Left colon (tissue), 2 donors: ENCODE results near the gene RASGRP3. TPM values are rescaled to one million over a fixed set of nuclear protein-coding genes. Genes with fewer than 3 reads are reported as not detected.
A peak's percentile ranks its signal among the peaks of the same experiment; 100 is the strongest.
"Not testable (repeated sequence)": the region's sequence is repeated elsewhere in the genome, so short reads cannot be mapped to it uniquely, and the experiment has no call there.

ENCODE experiments used
- ATAC-seq: fragments of 200-7000 bp; cut with Tn5 transposase; one replicate; pipeline ENCODE4 v1.9.1; 2020; ENCODE audit warnings: mild to moderate bottlenecking, moderate library complexity
- DNase-seq, 2 donors: peaks; one replicate each; pipeline ENCODE4 v3.0.0-alpha.2; 2020
- intact Hi-C, 2 donors: fragments of 100-400 bp; cut with DNase I in 1 of 2; cut with micrococcal nuclease in 1 of 2; formaldehyde crosslinking; loops; one replicate each; pipeline versions ENCODE4 v1.11.2 to v1.14.0; 2022; cut with DNase I, micrococcal nuclease
- long read RNA-seq: library from polyadenylated mRNA; unstranded; transcript quantifications from one replicate; pipeline ENCODE4 v2.0.0, GENCODE V29; 2021
- total RNA-seq, 2 donors: library from RNA; stranded (reverse); fragmentation: NEBNext Ultra II Directional; extraction: Animal tissue kit (Norgen Biotek cat#: 25700); gene quantifications; one replicate each; pipeline ENCODE4 v1.2.1, GENCODE V29; 2021
- donor health status: DM: no; HTN: no; CAD: no.
- donor health status: DM: yes; HTN: yes; CAD: no.

RASGRP3 gene, protein sequence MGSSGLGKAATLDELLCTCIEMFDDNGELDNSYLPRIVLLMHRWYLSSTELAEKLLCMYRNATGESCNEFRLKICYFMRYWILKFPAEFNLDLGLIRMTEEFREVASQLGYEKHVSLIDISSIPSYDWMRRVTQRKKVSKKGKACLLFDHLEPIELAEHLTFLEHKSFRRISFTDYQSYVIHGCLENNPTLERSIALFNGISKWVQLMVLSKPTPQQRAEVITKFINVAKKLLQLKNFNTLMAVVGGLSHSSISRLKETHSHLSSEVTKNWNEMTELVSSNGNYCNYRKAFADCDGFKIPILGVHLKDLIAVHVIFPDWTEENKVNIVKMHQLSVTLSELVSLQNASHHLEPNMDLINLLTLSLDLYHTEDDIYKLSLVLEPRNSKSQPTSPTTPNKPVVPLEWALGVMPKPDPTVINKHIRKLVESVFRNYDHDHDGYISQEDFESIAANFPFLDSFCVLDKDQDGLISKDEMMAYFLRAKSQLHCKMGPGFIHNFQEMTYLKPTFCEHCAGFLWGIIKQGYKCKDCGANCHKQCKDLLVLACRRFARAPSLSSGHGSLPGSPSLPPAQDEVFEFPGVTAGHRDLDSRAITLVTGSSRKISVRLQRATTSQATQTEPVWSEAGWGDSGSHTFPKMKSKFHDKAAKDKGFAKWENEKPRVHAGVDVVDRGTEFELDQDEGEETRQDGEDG
- total RNA-seq: 1 to 10 TPM; 2.8 to 5.1 TPM
- long read RNA-seq, partial matches to known transcripts: 0 of 1 reads
- long read RNA-seq, other reads (novel, unspliced or antisense): 1 of 1 reads

DNA sequence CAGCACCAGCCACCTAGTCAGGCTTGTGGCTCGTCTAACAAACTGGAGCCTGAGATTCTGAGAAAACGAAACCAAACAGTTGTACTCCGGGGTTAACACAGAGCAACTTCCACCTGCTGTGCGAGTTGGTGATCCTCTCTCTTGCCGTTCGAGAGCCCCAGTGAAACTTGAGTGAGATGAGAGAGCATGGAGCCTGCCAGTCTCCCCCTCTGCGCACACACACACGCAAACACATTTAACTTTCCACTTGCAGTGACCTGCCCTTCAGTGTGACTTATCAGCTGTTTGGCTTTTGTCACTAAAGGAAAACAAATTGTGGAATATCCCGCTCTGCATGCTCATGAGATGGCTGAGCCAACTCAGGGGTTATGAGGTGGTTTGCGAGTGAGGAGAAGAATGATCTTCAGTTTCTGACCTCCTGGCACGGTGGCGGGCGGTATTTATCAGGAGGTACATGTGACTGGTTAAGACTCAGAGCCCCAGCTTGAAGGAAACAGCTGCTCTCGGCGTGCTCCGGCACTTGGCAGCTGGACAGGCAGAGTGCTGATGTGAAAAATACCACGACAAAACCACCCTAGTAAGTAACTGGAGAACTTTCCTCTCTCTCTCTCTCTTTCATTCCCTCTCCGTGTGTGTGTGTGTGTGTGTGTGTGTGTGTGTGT is at the start of gene RASGRP3:
Gene RASGRP3, plus strand, starts transcription at position 519 of the 662 bp plus-strand sequence. CDS start 38,488 bp downstream, outside the sequence.
- peak; percentile 75 to 82 for DNase-seq
- intact Hi-C loops: loop anchor here in 1 of 2 donors (10.0 kb wide), 1 partner anchor 99 kb away; no protein-coding TSS in a partner anchor
- peak; percentile 74 for ATAC-seq

DNA sequence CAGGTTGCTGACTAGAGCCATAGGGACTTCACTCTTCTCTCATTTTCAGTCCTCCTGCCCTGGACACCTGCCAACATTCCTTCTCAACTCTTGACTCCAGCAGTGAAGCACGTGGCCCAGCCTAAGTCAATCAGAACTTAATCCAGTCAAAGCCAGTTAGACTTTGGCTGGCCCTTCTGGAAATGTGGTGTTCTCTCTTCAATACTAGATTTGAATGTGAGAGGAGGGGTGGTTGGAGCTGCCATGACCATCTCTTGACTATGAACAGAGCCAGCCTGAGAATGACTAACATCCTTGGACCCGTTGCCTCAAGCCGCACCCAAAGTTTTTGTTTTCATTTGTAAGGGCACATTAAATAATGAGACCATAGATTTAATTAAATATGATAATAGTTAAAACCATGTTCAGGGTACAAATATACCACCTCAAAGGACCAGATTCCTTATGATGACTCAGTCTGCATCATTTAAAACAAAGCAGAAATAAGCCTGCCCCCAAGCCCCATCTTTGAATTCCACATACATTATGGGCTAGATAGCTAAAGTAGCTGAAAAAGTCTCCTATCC is 49.7 kb upstream of the RASGRP3 start:
- intact Hi-C loops: no loop called here
- DNase-seq (no peak), ATAC-seq (no peak)

DNA sequence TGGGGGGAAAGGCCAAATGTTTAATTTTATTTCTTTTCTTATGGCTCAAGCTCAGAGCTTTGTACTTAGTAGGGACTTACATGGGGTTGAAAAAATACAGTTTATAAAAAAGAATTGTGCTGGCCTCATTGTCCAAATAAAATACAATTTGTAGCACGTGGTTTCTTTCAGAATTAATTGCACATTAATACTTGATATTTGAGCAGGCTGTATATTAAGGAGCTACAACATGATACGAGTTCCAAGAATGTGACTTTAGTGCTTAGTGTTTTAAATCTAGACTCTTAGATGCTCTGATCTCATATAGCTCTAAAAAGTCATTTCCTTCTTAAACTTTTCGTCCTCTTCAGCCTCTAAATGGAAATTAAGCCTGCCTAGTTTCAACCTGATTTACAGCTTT is 46.4 kb upstream of the RASGRP3 start:
- no peak for DNase-seq
- intact Hi-C loops: no loop called here
- no peak for ATAC-seq

DNA sequence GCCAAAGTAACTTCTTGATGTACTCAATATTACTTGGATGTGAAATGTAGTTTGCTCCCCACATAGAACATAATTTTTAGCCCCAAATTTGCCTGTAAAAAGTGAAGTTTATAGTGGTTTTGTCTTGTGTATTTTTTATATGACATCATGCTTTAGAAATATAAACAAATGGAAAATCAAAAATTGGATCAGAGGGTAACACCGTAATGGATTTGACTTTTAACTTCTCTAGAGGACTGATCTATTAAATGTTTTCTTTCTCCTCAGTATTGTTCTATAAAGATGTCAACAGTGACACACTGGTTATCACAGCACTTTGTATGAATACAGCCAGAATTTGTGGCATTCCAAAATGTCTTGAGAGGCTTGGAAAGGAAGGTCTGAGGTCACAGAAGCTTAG is 45.6 kb upstream of the RASGRP3 start:
- intact Hi-C loops: no loop called here
- no peak for DNase-seq
- no peak for ATAC-seq

DNA sequence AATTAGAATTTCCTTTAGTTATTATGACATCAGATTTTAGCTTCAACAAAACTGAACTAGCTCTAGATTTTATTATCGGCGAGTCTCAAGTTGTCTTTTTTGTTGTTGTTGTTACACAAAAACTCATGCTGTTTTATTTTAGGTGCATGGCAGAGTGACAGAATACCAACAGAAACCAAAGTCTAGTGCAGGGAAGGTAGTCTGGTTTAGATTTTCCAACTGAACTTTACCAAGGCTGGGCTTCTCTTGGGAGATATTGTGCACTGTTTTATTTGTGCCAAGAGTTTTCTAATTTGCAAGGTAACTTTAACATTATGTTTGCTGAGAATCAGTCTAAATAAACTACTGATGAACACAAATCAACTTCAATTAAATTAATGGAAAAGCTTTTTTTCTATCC is 43.6 kb upstream of the RASGRP3 start:
- no peak for ATAC-seq
- DNase-seq: no peak
- intact Hi-C loops: no loop called here

DNA sequence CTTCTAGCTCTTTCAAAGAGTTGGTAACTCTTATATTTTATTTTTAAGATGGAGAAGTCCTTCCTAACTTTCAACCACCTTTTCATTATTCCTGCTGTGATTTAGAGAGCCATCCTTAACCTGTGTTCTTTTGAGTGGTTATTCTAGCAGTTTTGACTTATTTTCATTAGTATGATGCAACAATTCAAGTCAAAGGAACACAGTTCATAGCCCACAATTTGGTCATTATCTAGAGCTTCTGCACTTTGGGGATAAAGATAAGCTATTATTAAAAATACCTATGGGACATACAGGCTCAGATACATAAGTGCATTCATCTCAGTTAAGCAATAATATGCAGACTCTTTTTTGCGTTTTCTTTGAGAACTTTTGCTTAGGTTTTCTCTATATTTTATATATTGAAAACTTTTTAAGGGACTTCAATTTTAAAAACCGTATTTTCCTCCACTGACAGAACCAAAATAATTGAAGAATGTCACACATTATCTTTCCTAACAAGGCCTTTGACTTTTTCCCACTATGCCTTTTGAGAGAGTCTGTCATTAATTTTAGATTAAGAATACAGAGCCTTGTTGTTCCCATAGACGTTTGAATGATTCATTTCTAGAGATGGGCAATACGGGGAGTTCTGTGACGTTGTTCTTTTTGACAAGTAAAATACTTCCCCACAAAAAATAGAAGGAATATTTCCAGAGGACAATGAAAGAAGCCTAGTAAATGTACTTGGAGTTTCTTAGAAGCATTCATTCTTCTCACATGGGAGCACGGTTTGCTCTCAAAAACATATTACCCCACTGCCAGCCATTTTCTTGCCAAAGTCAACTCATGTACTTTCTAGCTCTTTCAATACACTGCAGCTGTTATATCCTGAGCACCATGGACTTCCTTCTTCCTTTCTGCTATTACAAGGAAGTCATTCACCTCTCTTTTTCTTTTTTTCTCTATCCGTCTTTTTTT is 42.9 kb upstream of the RASGRP3 start:
- intact Hi-C loops: no loop called here
- ATAC-seq (no peak), DNase-seq (no peak)

DNA sequence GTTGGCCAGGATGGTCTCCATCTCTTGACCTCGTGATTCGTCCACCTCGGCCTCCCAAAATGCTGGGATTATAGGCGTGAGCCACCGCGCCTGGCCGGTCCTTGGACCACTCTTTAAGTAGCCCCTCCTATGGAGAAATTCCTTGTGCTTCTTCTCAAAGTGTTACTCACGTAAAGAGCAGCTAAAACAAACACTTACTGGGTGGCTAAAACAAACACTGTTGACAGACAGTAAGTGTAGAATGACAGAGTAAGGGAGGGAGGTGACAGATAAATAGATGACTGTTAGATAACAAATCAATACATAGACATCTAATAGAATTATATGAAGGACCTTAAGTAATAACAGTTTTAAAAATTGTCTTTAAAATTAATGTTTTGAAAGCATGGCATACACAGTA is 40.9 kb upstream of the RASGRP3 start:
- intact Hi-C loops: no loop called here
- ATAC-seq (no peak), DNase-seq (no peak)

DNA sequence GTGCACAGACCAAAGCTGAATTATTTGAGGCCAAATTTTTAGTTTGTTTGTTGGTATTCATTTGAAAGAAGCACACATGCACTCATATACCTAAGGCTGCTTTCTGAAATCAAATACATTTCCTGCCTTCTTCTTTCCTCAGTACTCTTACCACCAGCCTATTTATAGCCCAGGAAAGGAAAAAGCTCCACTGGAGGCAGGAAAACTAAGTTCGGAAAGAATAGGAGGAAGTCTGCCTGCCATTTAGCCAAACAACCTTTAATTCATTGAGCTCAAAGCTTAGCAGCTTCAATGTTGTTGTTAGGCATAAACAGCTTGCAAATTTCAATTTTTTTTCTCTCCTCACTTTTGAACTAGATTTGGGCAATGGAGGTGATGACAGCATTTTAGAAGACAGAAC is 40.4 kb upstream of the RASGRP3 start:
- intact Hi-C loops: no loop called here
- ATAC-seq (no peak), DNase-seq (no peak)

DNA sequence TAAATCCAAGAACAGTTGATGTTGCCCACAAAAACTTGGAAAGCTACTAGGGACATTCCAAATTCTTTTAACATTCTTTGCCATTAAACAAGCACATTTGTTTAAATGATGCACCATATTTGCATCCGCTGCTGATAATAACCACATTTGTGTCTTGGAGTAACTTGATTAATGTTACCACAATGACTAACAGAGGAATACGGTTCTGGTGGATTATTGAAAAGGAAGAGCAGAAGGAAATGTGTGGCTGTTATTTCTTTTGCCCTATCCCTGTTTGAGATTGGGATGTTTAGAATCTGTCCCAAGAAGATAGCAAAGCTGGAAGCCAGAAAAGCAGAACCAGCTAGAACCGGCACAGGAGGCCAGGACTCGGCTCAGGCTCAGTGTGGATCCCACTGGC is 39.2 kb upstream of the RASGRP3 start:
- DNase-seq (no peak), ATAC-seq (no peak)
- intact Hi-C loops: no loop called here

DNA sequence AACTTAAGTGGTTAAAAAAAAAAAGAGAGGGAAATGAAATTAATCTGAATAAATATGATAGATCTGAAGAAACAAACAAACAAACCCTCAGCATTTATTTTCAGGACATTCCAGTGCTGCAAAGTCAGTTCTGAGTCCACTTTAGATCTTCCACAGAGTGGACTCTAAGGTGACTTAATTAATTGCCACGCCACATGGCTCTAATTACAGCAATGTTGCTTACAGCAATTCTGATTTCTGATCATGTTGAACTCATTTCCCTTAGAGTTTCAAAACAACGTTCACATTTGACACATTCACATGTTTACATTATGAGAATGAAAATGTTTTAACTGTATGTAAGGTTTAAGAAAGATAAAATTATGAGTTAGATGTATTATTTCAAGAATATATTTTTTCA is 38.6 kb upstream of the RASGRP3 start:
- ATAC-seq (no peak), DNase-seq (no peak)
- intact Hi-C loops: no loop called here

DNA sequence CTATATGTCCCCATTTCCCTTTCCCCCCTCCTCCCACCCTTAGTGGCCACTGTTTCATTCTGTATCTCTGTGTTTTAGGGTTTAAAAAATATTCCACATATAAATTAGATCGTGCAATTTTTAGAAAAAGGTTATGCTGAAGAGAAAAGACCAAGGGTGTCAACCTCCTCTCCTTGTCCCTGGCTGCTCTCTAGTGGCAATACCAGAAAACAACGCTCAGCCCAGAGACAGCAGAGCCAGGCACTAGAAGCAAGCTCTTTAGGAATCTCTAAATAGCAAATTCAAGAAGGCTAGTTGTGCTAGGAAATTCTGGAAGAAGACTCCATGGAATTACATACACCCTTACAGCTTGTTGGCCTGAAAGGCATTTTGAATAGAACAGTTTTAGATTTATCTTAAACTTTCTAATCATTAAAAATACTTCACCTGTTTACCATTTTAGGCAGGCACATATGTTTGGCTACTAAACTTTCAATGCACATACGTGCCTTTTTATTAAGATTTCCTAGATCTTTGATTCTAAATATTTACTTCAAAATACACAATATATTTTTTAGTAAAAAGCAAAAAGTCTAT is 35.1 kb upstream of the RASGRP3 start:
- intact Hi-C loops: no loop called here
- DNase-seq (peak in 1 of 2 donors; percentile 11), ATAC-seq (peak; percentile 53)

DNA sequence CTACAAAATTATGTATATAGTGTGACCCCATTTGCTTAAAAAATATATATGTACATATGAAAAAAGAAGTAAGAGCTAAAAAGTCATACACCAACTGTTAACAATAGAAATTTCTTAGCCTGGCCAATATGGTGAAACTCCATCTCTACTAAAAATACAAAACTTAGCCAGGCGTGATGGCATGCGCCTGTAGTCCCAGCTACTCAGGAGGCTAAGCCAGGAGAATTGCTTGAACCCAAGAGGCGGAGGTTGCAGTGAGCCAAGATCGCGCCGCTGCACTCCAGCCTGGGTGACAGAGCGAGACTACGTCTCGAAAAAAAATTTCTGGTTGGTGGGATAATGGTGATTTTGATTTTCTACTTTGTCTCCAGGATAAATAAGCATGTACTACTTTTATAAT is 34.4 kb upstream of the RASGRP3 start:
- ATAC-seq, intact Hi-C loops, DNase-seq: not testable (repeated sequence)

DNA sequence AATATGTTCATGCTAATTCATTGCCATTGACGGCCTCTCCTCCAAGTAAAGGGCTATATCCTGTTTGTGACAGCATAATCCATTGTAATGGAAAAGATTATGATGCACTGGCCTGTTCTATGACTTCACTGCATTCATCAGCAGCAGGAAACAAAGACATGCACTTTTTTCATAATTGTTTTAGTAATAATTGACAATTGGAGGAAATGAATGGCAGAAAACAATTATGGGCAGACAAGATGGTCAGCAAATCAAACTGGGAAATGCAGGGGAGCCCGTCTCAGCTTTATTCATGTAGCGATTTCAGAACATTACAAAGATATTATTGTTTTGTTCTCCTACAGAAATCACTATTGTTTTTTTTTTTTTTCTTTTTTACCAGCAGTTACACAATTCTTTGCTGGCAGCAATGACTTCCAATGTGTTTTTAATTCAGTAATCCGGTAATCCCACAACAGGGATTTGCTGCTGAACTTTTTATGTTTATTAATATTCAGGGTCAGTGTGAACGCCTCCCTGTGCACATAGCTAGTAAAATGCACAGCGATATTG is 33.8 kb upstream of the RASGRP3 start:
- no peak for ATAC-seq
- intact Hi-C loops: no loop called here
- no peak for DNase-seq

DNA sequence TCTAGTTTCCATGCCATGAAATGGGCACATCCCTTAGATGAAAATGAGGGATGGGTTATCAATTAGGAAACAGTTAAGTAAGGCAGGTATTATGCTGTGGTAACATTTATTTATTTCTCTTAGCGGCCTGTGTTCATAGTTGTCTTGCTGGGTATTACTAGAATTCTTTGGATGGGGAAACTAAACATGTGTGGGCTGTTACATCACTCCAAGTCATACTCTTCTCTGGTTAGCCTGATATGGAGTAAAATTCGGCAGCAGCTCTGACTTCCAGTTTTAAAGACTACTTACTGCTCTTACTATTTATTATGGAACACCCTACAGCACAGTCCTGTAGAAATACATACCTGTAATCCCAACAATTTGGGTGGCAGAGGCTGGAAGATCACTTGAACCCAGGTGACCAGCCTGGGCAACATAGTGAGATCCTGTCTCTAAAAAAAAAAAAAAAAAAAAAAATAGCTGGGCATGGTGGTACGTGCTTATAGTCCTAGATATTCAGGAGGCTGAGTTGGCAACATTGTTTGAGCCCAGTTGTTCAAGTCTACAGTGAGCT is 33.1 kb upstream of the RASGRP3 start:
- intact Hi-C loops: no loop called here
- no peak for DNase-seq
- ATAC-seq: no peak

DNA sequence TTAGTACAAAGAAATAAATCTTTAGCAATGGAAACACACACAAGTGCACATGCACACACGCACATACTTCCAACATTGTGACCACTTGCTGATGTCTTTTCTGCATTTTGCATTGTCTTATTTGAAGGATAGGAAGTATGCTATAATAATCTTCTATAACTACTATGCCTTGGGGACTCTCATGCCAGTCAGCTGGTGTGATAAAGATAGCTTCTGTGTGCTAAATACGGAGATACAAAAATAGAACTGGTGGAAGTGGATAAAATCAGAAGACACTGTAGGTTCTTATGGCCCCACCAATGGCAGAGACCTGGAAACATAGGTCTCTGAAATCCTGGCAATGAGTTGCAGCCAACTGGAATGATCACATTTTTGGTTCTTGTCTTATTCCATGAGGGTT is 31.5 kb upstream of the RASGRP3 start:
- intact Hi-C loops: no loop called here
- no peak for ATAC-seq
- DNase-seq: no peak

DNA sequence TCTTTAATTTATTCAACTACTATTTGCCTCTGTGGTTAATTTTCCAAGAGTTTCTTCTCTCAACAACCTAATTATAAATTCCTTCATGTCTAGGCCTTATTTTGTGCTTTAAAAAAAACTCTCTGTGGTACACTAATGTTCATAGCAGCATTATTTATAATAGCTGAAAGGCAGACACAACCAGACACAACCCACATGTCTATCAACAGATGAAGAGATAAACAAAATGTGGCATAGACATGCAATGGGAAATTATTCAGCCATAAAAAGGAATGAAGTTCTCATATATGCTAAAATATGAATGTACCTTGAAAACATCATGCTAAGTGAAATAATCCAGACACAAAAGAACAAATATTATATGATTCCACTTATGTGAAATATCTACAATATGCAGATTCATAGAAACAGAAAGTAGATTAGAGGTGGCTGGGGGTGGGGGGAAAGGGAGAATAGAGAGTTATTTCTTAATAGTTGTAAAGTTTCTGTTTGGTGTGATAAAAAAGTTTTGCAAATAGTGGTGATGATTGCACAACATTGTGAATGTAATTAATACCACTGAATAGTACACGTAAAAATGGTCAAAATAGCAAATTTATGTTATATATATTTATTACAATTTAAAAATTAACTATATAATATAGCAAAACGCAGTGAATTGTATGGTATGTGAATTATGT is 28.1 kb upstream of the RASGRP3 start:
- intact Hi-C loops: no loop called here
- ATAC-seq (no peak), DNase-seq (no peak)

DNA sequence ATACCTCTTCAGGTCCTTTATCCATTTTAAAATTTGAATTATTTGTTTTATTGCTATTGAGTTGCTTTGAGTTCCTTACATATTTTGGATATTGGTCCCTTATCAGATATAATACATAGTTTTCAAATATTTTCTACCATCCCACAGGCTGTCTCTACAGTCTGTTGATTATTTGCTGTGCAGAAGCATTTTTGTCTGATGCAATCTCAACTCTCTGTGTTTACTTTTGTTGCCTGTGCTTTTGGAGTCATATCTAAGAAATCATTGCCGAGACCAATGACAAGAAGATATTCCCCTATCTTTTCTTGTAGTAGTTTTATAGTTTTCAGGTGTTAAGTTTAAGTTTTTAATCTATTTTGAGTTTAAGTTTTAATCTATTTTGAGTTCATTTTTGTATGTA is 25.2 kb upstream of the RASGRP3 start:
- no peak for ATAC-seq
- DNase-seq: no peak
- intact Hi-C loops: no loop called here
